GM12874 (cell line): ENCODE results near the gene PPM1N.

Experiments
- CTCF ChIP-seq: IDR thresholded peaks from 2 replicates; pipeline ENCODE4 v1.5.1; 2011; ENCODE audit warnings: low read depth, mild to moderate bottlenecking, control low read depth, low read length, moderate library complexity; ENCODE audit not compliant: insufficient read depth

Gene PPM1N

GRCh38 chr19:45457776-45458175 lies 40.5 kb upstream of the PPM1N start:
- no peak for TF ChIP-seq CTCF

- TF ChIP-seq CTCF: no peak
Observed at GRCh38 chr19:45460807-45461347, 37.4 kb upstream of the PPM1N start.

GRCh38 chr19:45462174-45462573 lies 36.1 kb upstream of the PPM1N start:
- no peak for TF ChIP-seq CTCF

GRCh38 chr19:45463241-45463640 lies 35.0 kb upstream of the PPM1N start:
- TF ChIP-seq CTCF: no peak

- no peak for TF ChIP-seq CTCF
Observed at GRCh38 chr19:45464274-45464673, 34.0 kb upstream of the PPM1N start.

- TF ChIP-seq CTCF: no peak
Observed at GRCh38 chr19:45464852-45465441, 33.3 kb upstream of the PPM1N start.

GRCh38 chr19:45467115-45467455 lies 31.2 kb upstream of the PPM1N start:
- TF ChIP-seq CTCF: no peak
